Glomerular visceral epithelial cell (primary cell): ENCODE measurements around the gene GABRB3.

ENCODE experiments used
- DNase-seq: peaks from one replicate; pipeline ENCODE4 v3.0.0-alpha.2; 2016; ENCODE audit errors: extremely low spot score

Gene GABRB3

GRCh38 chr15:26561130-26561529 is 211.7 kb downstream of the GABRB3 start:
- DNase-seq = no peak

- no peak for DNase-seq
These were observed 217.0 kb downstream of the GABRB3 start for GRCh38 chr15:26555898-26556297.

GRCh38 chr15:26551473-26551872 is 221.4 kb downstream of the GABRB3 start:
- no peak for DNase-seq

- DNase-seq = no peak
These were observed 222.0 kb downstream of the GABRB3 start for GRCh38 chr15:26550880-26551279.

- no peak for DNase-seq
These were observed 235.2 kb downstream of the GABRB3 start for GRCh38 chr15:26537663-26538062.

- DNase-seq = no peak
These were observed 241.4 kb downstream of the GABRB3 start for GRCh38 chr15:26531489-26531888.

GRCh38 chr15:26525096-26525495 is 247.8 kb downstream of the GABRB3 start:
- no peak for DNase-seq

GRCh38 chr15:26521691-26522198 is 251.1 kb downstream of the GABRB3 start:
- DNase-seq = no peak

- no peak for DNase-seq
These were observed 251.7 kb downstream of the GABRB3 start for GRCh38 chr15:26521130-26521529.

GRCh38 chr15:26518885-26519284 is 254.0 kb downstream of the GABRB3 start:
- DNase-seq = no peak

- no peak for DNase-seq
These were observed 256.5 kb downstream of the GABRB3 start for GRCh38 chr15:26516102-26516980.

GRCh38 chr15:26504009-26504408 is 268.9 kb downstream of the GABRB3 start:
- DNase-seq = no peak
